Dermis microvascular lymphatic vessel endothelial cell (primary cell): ENCODE results near the gene VTN. TPM values are rescaled to one million over a fixed set of nuclear protein-coding genes. Genes with fewer than 3 reads are reported as not detected.
A peak's percentile ranks its signal among the peaks of the same experiment; 100 is the strongest.

ENCODE experiments used
- DNase-seq, 2 donors: peaks; one replicate each; pipeline versions ENCODE4 v3.0.0 to v3.0.0-alpha.2; 2010; ENCODE audit warnings: low read depth in 2 of 2
- total RNA-seq: library from RNA; depleted of rRNA; stranded (reverse); fragments of >200 nt; gene quantifications from 2 replicates; pipeline ENCODE4 v1.2.1, GENCODE V29; 2014

VTN gene
- total RNA-seq, 1 donor from 2014 or later, result under 0.01 TPM

- DNase-seq, result no peak
Measured at GRCh38 chr17:28395968-28396367, 25.9 kb upstream of the VTN start.

- no peak for DNase-seq
Measured at GRCh38 chr17:28395426-28395825, 25.3 kb upstream of the VTN start.

- peak in 1 of 2 donors; percentile 53 for DNase-seq
Measured at GRCh38 chr17:28394337-28395116, 24.4 kb upstream of the VTN start.

GRCh38 chr17:28392491-28392890, 22.4 kb upstream of the VTN start:
- DNase-seq, result no peak

GRCh38 chr17:28391401-28391800, 21.3 kb upstream of the VTN start:
- DNase-seq, result no peak

GRCh38 chr17:28390984-28391383, 20.9 kb upstream of the VTN start:
- no peak for DNase-seq

GRCh38 chr17:28390563-28390962, 20.5 kb upstream of the VTN start:
- DNase-seq, result no peak

GRCh38 chr17:28390141-28390540, 20.0 kb upstream of the VTN start:
- DNase-seq, result no peak

GRCh38 chr17:28388106-28388505, 18.0 kb upstream of the VTN start:
- no peak for DNase-seq

- no peak for DNase-seq
Measured at GRCh38 chr17:28386391-28386790, 16.3 kb upstream of the VTN start.

GRCh38 chr17:28385406-28385805, 15.3 kb upstream of the VTN start:
- no peak for DNase-seq

- DNase-seq, result no peak
Measured at GRCh38 chr17:28385037-28385400, 14.9 kb upstream of the VTN start.

GRCh38 chr17:28384281-28385036, 14.4 kb upstream of the VTN start:
- DNase-seq, result peak in 1 of 2 donors; percentile 34

- peak in 1 of 2 donors; percentile 57 for DNase-seq
Measured at GRCh38 chr17:28381141-28381825, 11.2 kb upstream of the VTN start.

GRCh38 chr17:28379814-28380801, 10.0 kb upstream of the VTN start:
- peak in 1 of 2 donors; percentile 44 for DNase-seq

- no peak for DNase-seq
Measured at GRCh38 chr17:28372945-28373274, 2.8 kb upstream of the VTN start.

- DNase-seq, result peak in 1 of 2 donors; percentile 38
Measured at GRCh38 chr17:28372203-28372944, 2.3 kb upstream of the VTN start.

- peak in 1 of 2 donors; percentile 69 for DNase-seq
Measured at GRCh38 chr17:28371245-28372202, 1.4 kb upstream of the VTN start, which contains the start of gene SARM1. Gene SARM1 (plus strand): TSS chr17:28371694. CDS start chr17:28372033, 339 bp downstream.

GRCh38 chr17:28370744-28371103, 617 bp upstream of the VTN start:
- no peak for DNase-seq
